CD4-positive, alpha-beta T cell treated with Interleukin-6 for 4 hours (primary cell): ENCODE results near the gene H6PD.

Source experiments
- DNase-seq: peaks from one replicate; pipeline ENCODE4 v3.0.0-alpha.2; 2020; ENCODE audit warnings: mixed read lengths

The H6PD gene

GRCh38 chr1:9234223-9235095, at the start of gene H6PD:
Gene H6PD, plus strand, starts transcription at chr1:9234774. Its CDS starts 10,161 bp downstream, at chr1:9244935.
- DNase-seq, result peak; percentile 79

- DNase-seq, result no peak
Measured at GRCh38 chr1:9186082-9186859, 48.3 kb upstream of the H6PD start.

- no peak for DNase-seq
Measured at GRCh38 chr1:9187004-9187403, 47.6 kb upstream of the H6PD start.

GRCh38 chr1:9190234-9190633, 44.3 kb upstream of the H6PD start:
- DNase-seq, result no peak

- DNase-seq, result no peak
Measured at GRCh38 chr1:9191231-9191630, 43.3 kb upstream of the H6PD start.

- no peak for DNase-seq
Measured at GRCh38 chr1:9192578-9193232, 41.9 kb upstream of the H6PD start.

GRCh38 chr1:9193233-9193625, 41.3 kb upstream of the H6PD start:
- DNase-seq, result no peak

GRCh38 chr1:9194024-9194423, 40.5 kb upstream of the H6PD start:
- DNase-seq, result no peak

- no peak for DNase-seq
Measured at GRCh38 chr1:9195651-9196050, 38.9 kb upstream of the H6PD start.

- DNase-seq, result peak; percentile 61
Measured at GRCh38 chr1:9196129-9197040, 38.2 kb upstream of the H6PD start.

- no peak for DNase-seq
Measured at GRCh38 chr1:9197186-9198099, 37.1 kb upstream of the H6PD start.

- no peak for DNase-seq
Measured at GRCh38 chr1:9198538-9199361, 35.8 kb upstream of the H6PD start.

- DNase-seq, result no peak
Measured at GRCh38 chr1:9200441-9200840, 34.1 kb upstream of the H6PD start.

GRCh38 chr1:9201401-9202239, 33.0 kb upstream of the H6PD start:
- DNase-seq, result no peak

GRCh38 chr1:9202240-9202870, 32.2 kb upstream of the H6PD start:
- no peak for DNase-seq

- DNase-seq, result peak; percentile 9
Measured at GRCh38 chr1:9203511-9203982, 31.0 kb upstream of the H6PD start.

GRCh38 chr1:9204156-9204720, 30.3 kb upstream of the H6PD start:
- no peak for DNase-seq

GRCh38 chr1:9207086-9207485, 27.5 kb upstream of the H6PD start:
- no peak for DNase-seq
